Measurements from ENCODE around the gene C11orf86.

DNA sequence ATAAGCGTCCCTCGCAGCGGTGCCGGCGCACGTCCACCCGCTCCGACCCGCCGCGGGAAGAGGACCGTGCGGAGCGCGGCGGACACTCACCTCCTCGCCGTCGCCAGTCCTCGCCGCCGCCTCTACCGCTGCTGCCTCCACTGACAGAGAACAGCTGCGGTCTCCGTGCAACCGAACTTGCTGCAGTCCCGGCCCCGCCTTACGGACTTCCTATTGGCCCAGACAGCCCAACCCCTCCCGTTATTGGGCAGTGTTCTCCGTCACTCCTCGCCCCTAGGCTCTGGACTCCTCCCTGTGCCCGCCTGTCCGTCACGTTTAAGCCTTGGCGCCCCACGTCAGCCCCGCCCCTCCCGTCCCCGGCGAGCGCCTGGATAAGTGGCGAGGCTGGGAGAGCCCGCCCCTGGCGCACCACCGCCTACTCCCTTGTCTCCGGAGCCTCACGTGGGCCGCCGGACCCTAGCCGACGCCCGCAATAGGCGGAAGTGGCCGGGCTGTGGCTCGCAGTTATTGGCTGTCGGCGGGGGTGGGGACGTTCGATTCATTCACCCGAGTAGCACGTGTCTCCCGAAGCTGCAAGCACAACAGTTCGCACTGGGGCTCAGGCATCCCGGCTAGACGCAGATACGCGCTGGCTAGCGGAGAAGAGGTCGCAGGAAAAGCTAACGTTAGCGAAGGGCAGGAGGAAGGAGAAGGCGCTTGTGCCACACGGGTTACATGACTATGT lies 16.7 kb upstream of the C11orf86 start, which contains the start of gene PC:
- no peak for TF ChIP-seq CTCF (IDR thresholded peaks at IDR 0.05; ENCODE audit: extremely low read depth in 1 of 2, insufficient read depth in 1 of 2, low read depth in 1 of 2, low read length in 2 of 2)
- no peak for TF ChIP-seq POLR2AphosphoS5 (IDR thresholded peaks at IDR 0.05; ENCODE audit: insufficient read depth, low read depth, low read length)
- no peak for TF ChIP-seq EZH2 (IDR thresholded peaks at IDR 0.05; ENCODE audit: borderline replicate concordance, low read depth, low read length, severe bottlenecking)
- TF ChIP-seq GATA2 (IDR thresholded peaks at IDR 0.05; ENCODE audit: insufficient read depth, insufficient read length, low read depth, low read length), result no peak
- TF ChIP-seq POLR2A (IDR thresholded peaks at IDR 0.05; ENCODE audit: low read depth, low read length), result no peak
- TF ChIP-seq MYC (IDR thresholded peaks at IDR 0.05; ENCODE audit: low read depth, low read length), result peak; percentile 63
- TF ChIP-seq FOS (IDR thresholded peaks at IDR 0.05; ENCODE audit: borderline replicate concordance, insufficient read depth, low read length), result peak; percentile 15
